Left ventricle myocardium inferior (tissue), 1 donor: Measurements from ENCODE around the gene IL31. TPM values are rescaled to one million over a fixed set of nuclear protein-coding genes. Genes with fewer than 3 reads are reported as not detected.

Experiments used
- DNase-seq: peaks from one replicate; pipeline ENCODE4 v3.0.0-alpha.2; 2020
- H3K27ac ChIP-seq: fragments of 200-600 bp; replicated peaks from 2 replicates; pipeline ENCODE4 v1.8.0; 2021
- H3K27me3 ChIP-seq: fragments of 200-600 bp; 2 replicates; pipeline ENCODE4 v1.8.0; 2021; ENCODE audit warnings: low read depth
- H3K36me3 ChIP-seq: fragments of 200-600 bp; 2 replicates; pipeline ENCODE4 v1.8.0; 2021
- H3K4me1 ChIP-seq: fragments of 200-600 bp; 2 replicates; pipeline ENCODE4 v1.8.0; 2021
- H3K4me3 ChIP-seq: fragments of 200-600 bp; 2 replicates; pipeline ENCODE4 v1.8.0; 2021; ENCODE audit warnings: mild to moderate bottlenecking, moderate library complexity
- H3K9me3 ChIP-seq: fragments of 200-600 bp; replicated peaks from 2 replicates; pipeline ENCODE4 v1.8.0; 2021
- CTCF ChIP-seq: fragments of 200-600 bp; IDR thresholded peaks from 2 replicates; pipeline ENCODE4 v1.8.0; 2021; ENCODE audit warnings: antibody characterized with exemption, mild to moderate bottlenecking, borderline replicate concordance
- intact Hi-C: fragments of 100-400 bp; cut with micrococcal nuclease; formaldehyde crosslinking; loops from one replicate; pipeline ENCODE4 v1.11.0; 2022
- total RNA-seq: library from RNA; stranded (reverse); fragmentation: NEBNext Ultra II Directional; extraction: Animal tissue kit (Norgen Biotek cat#: 25700); gene quantifications from one replicate; pipeline ENCODE4 v1.2.1, GENCODE V29; 2021
- donor health status: DM: no; HTN: yes; CAD: no; lungs with severe emphysema.

Gene IL31
- total RNA-seq, 1 donor from 2014 or later = not detected

- no peak for TF ChIP-seq CTCF
- Histone ChIP-seq H3K9me3 (peaks cover 11% of the 10 kb centered on the region), H3K27ac (no peak overlapping the region), H3K36me3 (no peaks in the 10 kb centered on the region), H3K4me1 (peaks cover 20% of the 10 kb centered on the region), H3K4me3 (no peak overlapping the region), H3K27me3 (peaks cover 71% of the 10 kb centered on the region)
- intact Hi-C loops = no loop called here
- no peak for DNase-seq
Measured at GRCh38 chr12:122199484-122200355, 25.7 kb upstream of the IL31 start.

- intact Hi-C loops = no loop called here
- peaks cover 11% of the 10 kb centered on the region for H3K9me3 ChIP-seq
- peaks cover under 1% of the 10 kb centered on the region for H3K4me1 ChIP-seq
- H3K27me3 ChIP-seq = peaks cover 50% of the 10 kb centered on the region
- H3K4me3 ChIP-seq = no peak overlapping the region
- no peak for DNase-seq
- H3K27ac ChIP-seq = no peak overlapping the region
- no peaks in the 10 kb centered on the region for H3K36me3 ChIP-seq
- no peak for TF ChIP-seq CTCF
Measured at GRCh38 chr12:122197612-122197966, 23.6 kb upstream of the IL31 start.

- H3K27me3 ChIP-seq = peaks cover 33% of the 10 kb centered on the region
- H3K9me3 ChIP-seq = peaks cover 11% of the 10 kb centered on the region
- intact Hi-C loops = no loop called here
- no peaks in the 10 kb centered on the region for H3K36me3 ChIP-seq
- no peak for DNase-seq
- no peak for TF ChIP-seq CTCF
- no peak overlapping the region for H3K4me3 ChIP-seq
- no peak overlapping the region for H3K27ac ChIP-seq
- H3K4me1 ChIP-seq = no peaks in the 10 kb centered on the region
Measured at GRCh38 chr12:122195405-122195804, 21.4 kb upstream of the IL31 start.

GRCh38 chr12:122194804-122195203 is 20.8 kb upstream of the IL31 start:
- DNase-seq = no peak
- intact Hi-C loops = no loop called here
- TF ChIP-seq CTCF = no peak
- peaks cover 11% of the 10 kb centered on the region for H3K9me3 ChIP-seq
- H3K4me3 ChIP-seq = no peak overlapping the region
- no peaks in the 10 kb centered on the region for H3K36me3 ChIP-seq
- H3K27me3 ChIP-seq = peaks cover 33% of the 10 kb centered on the region
- H3K27ac ChIP-seq = no peak overlapping the region
- H3K4me1 ChIP-seq = no peaks in the 10 kb centered on the region

GRCh38 chr12:122192441-122192840 is 18.4 kb upstream of the IL31 start:
- no peak for DNase-seq
- intact Hi-C loops = no loop called here
- H3K27me3 ChIP-seq = peaks cover 19% of the 10 kb centered on the region

More at GRCh38 chr12:122192441-122192840, 18.4 kb upstream of the IL31 start:
- no peak for TF ChIP-seq CTCF
- no peak overlapping the region for H3K27ac ChIP-seq
- peaks cover 11% of the 10 kb centered on the region for H3K9me3 ChIP-seq
- H3K4me3 ChIP-seq = no peak overlapping the region
- no peaks in the 10 kb centered on the region for H3K4me1 ChIP-seq
- no peaks in the 10 kb centered on the region for H3K36me3 ChIP-seq
